Esophagus squamous epithelium (tissue), 5 donors: ENCODE data around the gene SUMO2. TPM values are rescaled to one million over a fixed set of nuclear protein-coding genes. Genes with fewer than 3 reads are reported as not detected.

Experiments used
- DNase-seq: peaks from one replicate; lab custom pipeline; 2025; lab: John Stamatoyannopoulos, UW
- H3K27ac ChIP-seq, 4 donors: fragments of 200-600 bp; sonication (generic); one replicate each; pipeline ENCODE4 v1.5.1; 2016 to 2019; ENCODE audit warnings: mild to moderate bottlenecking in 1 of 4
- H3K27me3 ChIP-seq, 4 donors: fragments of 200-600 bp; sonication (generic); 1 replicate in 3 of 4; 2 replicates in 1 of 4; pipeline versions ENCODE4 v1.5.1 to v1.6.0; 2017 to 2021; ENCODE audit warnings: antibody characterized with exemption in 1 of 4
- H3K36me3 ChIP-seq, 3 donors: fragments of 200-600 bp; sonication (generic); one replicate each; pipeline ENCODE4 v1.5.1; 2016 to 2019
- H3K4me1 ChIP-seq, 3 donors: fragments of 200-600 bp; sonication (generic); one replicate each; pipeline ENCODE4 v1.5.1; 2017 to 2019
- H3K4me3 ChIP-seq, 4 donors: fragments of 200-600 bp; sonication (generic); 1 replicate in 3 of 4; 2 replicates in 1 of 4; pipeline ENCODE4 v1.5.1; 2016 to 2019; ENCODE audit warnings: mild to moderate bottlenecking in 2 of 4, moderate library complexity in 1 of 4
- H3K9me3 ChIP-seq, 3 donors: fragments of 200-600 bp; sonication (generic); one replicate each; pipeline ENCODE4 v1.5.1; 2016 to 2019
- CTCF ChIP-seq, 6 experiments: fragments of 450-650 bp in 4 of 6; fragments of 200-600 bp in 2 of 6; sonication (generic) in 2 of 6; IDR thresholded peaks; one replicate each; pipeline ENCODE4 v1.5.1; 2016 to 2019; ENCODE audit warnings: antibody characterized with exemption in 6 of 6, mild to moderate bottlenecking in 4 of 6, moderate library complexity in 4 of 6
- POLR2A ChIP-seq, 4 donors: fragments of 450-650 bp; IDR thresholded peaks; one replicate each; pipeline ENCODE4 v1.6.1; 2017; ENCODE audit warnings: antibody characterized with exemption in 4 of 4, mild to moderate bottlenecking in 4 of 4, moderate library complexity in 3 of 4
- whole genome bisulfite sequencing, 2 donors: methylation state at CpG; one replicate each; pipeline ENCODE4 v1.1.5; 2018; 5-methylcytosine and 5-hydroxymethylcytosine counted together
- intact Hi-C: fragments of 100-400 bp; cut with DNase I; formaldehyde crosslinking; loops from one replicate; pipeline ENCODE4 v1.15.0; 2022
- total RNA-seq, 4 donors: library from RNA; depleted of rRNA; stranded (reverse); fragments of >200 nt; gene quantifications; one replicate each; pipeline ENCODE4 v1.1.0, GENCODE V29; 2016
- donor health status: DM: yes; HTN: yes; CAD: no.

Gene SUMO2
- total RNA-seq, 4 donors from 2014 or later, result 49.5 to 110 (median 69.5) TPM

GRCh38 chr17:75131278-75132017 is 51.3 kb downstream of the SUMO2 start, which contains the start of gene NT5C:
NT5C (minus strand) TSS chr17:75131742; CDS start chr17:75131707, 35 bp downstream.
- peak; percentile 37 to 72 (median 62) for TF ChIP-seq CTCF (IDR thresholded peaks at IDR 0.05)
- peak in 2 of 4 donors; percentile 63 to 67 for TF ChIP-seq POLR2A (IDR thresholded peaks at IDR 0.05)
- intact Hi-C loops, result loop anchor here (5.0 kb wide), 1 partner anchor 36 kb away; no protein-coding TSS in a partner anchor
- H3K36me3 ChIP-seq, result peaks cover 0 to 24% (median 15%) of the 10 kb centered on the region in 3 donors
- peak within 1 kb of the TSS; percentile 90 to 97 (median 92) for H3K27ac ChIP-seq
- peak within 1 kb of the TSS; percentile 63 to 92 (median 74) for H3K4me3 ChIP-seq
- peaks cover 8 to 90% (median 43%) of the 10 kb centered on the region in 3 donors for H3K4me1 ChIP-seq
- H3K9me3 ChIP-seq, result no peaks in the 10 kb centered on the region
- DNase-seq, result no peak
- H3K27me3 ChIP-seq, result no peaks in the 10 kb centered on the region
- 0% methylated on average over 4 to 9 of the region's 82 CpGs for WGBS, 2 donors

GRCh38 chr17:75130632-75131277 is 52.0 kb downstream of the SUMO2 start:
- Histone ChIP-seq H3K36me3 (peaks cover 0 to 24% (median 15%) of the 10 kb centered on the region in 3 donors), H3K9me3 (no peaks in the 10 kb centered on the region), H3K4me3 (peak overlapping the region; percentile 63 to 92 (median 74)), H3K4me1 (peaks cover 11 to 90% (median 42%) of the 10 kb centered on the region in 3 donors), H3K27me3 (no peaks in the 10 kb centered on the region), H3K27ac (peak overlapping the region; percentile 90 to 97 (median 92))
- WGBS, 2 donors, result 9 to 10% methylated on average over 2 to 9 of the region's 29 CpGs
- no peak for DNase-seq
- peak in 4 of 6 experiments; percentile 38 to 62 (median 46) for TF ChIP-seq CTCF (IDR thresholded peaks at IDR 0.05)
- TF ChIP-seq POLR2A (IDR thresholded peaks at IDR 0.05), result no peak
- intact Hi-C loops, result loop anchor here (5.0 kb wide), 1 partner anchor 37 kb away; no protein-coding TSS in a partner anchor

- H3K4me1 ChIP-seq, result peaks cover 14 to 90% (median 45%) of the 10 kb centered on the region in 3 donors
- H3K4me3 ChIP-seq, result peak overlapping the region in 3 of 4 donors; percentile 63 to 92 (median 86)
- no peaks in the 10 kb centered on the region for H3K27me3 ChIP-seq
- WGBS, 2 donors, result 63 to 100% methylated on average over 1 to 15 of the region's 24 CpGs
- DNase-seq, result no peak
- no peak for TF ChIP-seq POLR2A (IDR thresholded peaks at IDR 0.05)
- TF ChIP-seq CTCF (IDR thresholded peaks at IDR 0.05), result no peak
- H3K36me3 ChIP-seq, result peaks cover 0 to 24% (median 15%) of the 10 kb centered on the region in 3 donors
- H3K27ac ChIP-seq, result peak overlapping the region; percentile 90 to 97 (median 92)
- no peaks in the 10 kb centered on the region for H3K9me3 ChIP-seq
- intact Hi-C loops, result loop anchor here (5.0 kb wide), 1 partner anchor 37 kb away; no protein-coding TSS in a partner anchor
Measured at GRCh38 chr17:75130059-75130631, 52.6 kb downstream of the SUMO2 start.

- Histone ChIP-seq H3K27me3 (no peaks in the 10 kb centered on the region), H3K36me3 (peaks cover 0 to 24% (median 15%) of the 10 kb centered on the region in 3 donors), H3K9me3 (no peaks in the 10 kb centered on the region), H3K27ac (peak overlapping the region in 2 of 4 donors; percentile 5 to 73), H3K4me3 (no peak overlapping the region), H3K4me1 (peaks cover 19 to 90% (median 51%) of the 10 kb centered on the region in 3 donors)
- DNase-seq, result no peak
- TF ChIP-seq CTCF (IDR thresholded peaks at IDR 0.05), result no peak
- no peak for TF ChIP-seq POLR2A (IDR thresholded peaks at IDR 0.05)
- WGBS, 2 donors, result 83 to 85% methylated on average over 2 to 4 of the region's 9 CpGs
- intact Hi-C loops, result no loop called here
Measured at GRCh38 chr17:75129576-75129975, 53.2 kb downstream of the SUMO2 start.
